Mucosa of stomach (tissue), 1 donor: Measurements from ENCODE around the gene CRTC1.

Experiments
- H3K27me3 ChIP-seq: one replicate; pipeline ENCODE4 v1.7.0; 2013; ENCODE audit warnings: mild to moderate bottlenecking, low read length; ENCODE audit not compliant: control insufficient read depth, insufficient read depth
- H3K36me3 ChIP-seq: one replicate; pipeline ENCODE4 v1.7.0; 2013; ENCODE audit warnings: low read length; ENCODE audit not compliant: control insufficient read depth, insufficient read depth
- H3K4me1 ChIP-seq: one replicate; pipeline ENCODE4 v1.7.0; 2013; ENCODE audit warnings: mild to moderate bottlenecking, low read length; ENCODE audit not compliant: control insufficient read depth, insufficient read depth
- H3K4me3 ChIP-seq: one replicate; pipeline ENCODE4 v1.7.0; 2013; ENCODE audit warnings: low read length
- H3K9ac ChIP-seq: one replicate; pipeline ENCODE4 v1.7.0; 2013; ENCODE audit warnings: mild to moderate bottlenecking, low read length, moderate library complexity
- H3K9me3 ChIP-seq: one replicate; pipeline ENCODE4 v1.7.0; 2013; ENCODE audit warnings: mild to moderate bottlenecking, low read length, moderate library complexity; ENCODE audit not compliant: control insufficient read depth
- donor health status: Pancreatic carcinoma.

The CRTC1 gene

GRCh38 chr19:18794692-18795091 lies 111.2 kb downstream of the CRTC1 start:
- Histone ChIP-seq H3K9me3 (no peaks in the 10 kb centered on the region), H3K4me1 (peaks cover 26% of the 10 kb centered on the region), H3K36me3 (no peaks in the 10 kb centered on the region), H3K9ac (no peak overlapping the region), H3K27me3 (peaks cover 47% of the 10 kb centered on the region), H3K4me3 (no peak overlapping the region)

GRCh38 chr19:18795540-18795939 lies 112.1 kb downstream of the CRTC1 start:
- peaks cover 26% of the 10 kb centered on the region for H3K4me1 ChIP-seq
- no peaks in the 10 kb centered on the region for H3K36me3 ChIP-seq
- H3K9me3 ChIP-seq = no peaks in the 10 kb centered on the region
- H3K27me3 ChIP-seq = peaks cover 39% of the 10 kb centered on the region
- no peak overlapping the region for H3K9ac ChIP-seq
- H3K4me3 ChIP-seq = no peak overlapping the region

DNA sequence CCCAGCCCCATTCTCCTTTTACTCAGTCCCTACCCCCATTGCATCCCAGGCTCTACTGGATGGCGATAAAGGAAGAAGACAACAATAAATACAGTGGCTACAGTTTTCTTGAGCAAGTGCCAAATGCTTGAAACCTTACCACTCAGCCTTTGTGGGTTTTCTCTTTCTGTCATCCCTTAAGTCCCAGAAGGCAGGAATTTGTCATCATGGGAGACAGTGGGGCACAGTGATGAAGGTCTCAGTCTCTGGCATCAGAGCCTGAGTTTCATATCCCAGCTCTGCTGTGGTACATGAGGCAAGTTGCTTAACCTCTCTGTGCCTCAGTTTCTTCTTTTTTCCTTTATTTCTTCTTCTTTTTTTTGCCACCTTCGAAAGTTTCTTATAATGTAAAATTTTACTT lies 112.8 kb downstream of the CRTC1 start:
- Histone ChIP-seq H3K4me3 (no peak overlapping the region), H3K4me1 (peaks cover 20% of the 10 kb centered on the region), H3K27me3 (peaks cover 32% of the 10 kb centered on the region)

DNA sequence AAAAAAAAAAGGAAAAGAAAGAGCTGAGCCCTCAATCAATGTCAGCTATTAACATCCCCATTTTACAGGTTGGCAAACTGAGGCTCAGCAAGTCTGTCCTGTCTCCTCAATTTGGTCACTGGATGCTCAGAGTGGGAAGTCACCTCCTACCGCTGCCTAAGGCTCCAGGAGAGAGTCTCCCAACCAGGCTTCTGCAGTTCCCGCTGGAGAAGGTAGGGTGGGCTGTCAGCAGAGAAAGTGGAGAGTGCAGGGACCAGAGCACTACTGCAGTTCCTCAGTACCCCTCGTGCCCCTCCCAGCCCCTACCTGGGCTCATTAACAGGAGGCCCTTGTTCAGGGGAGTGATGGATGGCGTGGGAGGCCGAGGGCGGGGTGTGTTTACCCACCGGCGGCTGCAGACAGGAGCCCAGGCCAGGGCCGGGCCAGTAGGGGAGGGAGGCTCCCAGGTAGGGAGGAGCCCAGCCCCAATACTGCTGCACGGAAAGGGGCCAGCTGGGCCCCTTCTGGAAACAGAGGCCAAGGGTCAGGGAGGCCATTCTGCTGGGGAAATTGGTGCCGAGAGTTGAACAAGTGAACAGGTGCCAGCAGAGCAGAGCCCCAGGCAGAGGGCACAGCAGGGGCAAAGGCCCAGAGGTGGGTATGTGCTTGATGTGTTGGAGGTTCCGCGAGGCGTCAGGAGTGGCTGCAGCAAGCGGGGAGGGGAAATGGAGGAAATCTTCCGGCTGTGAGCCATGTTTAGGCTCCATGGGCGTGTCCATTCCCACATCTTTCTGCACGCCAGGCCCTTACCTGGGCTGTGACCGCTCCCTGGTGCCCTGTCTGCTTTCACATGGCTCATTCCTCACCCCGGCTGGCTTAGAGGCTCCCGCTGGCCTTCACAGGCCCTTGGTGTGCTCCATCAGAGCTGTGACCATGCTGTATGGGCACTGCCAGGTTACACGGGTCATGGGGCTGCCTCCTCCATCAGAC lies 115.2 kb downstream of the CRTC1 start:
- H3K9ac ChIP-seq = no peak overlapping the region
- H3K36me3 ChIP-seq = no peaks in the 10 kb centered on the region
- H3K9me3 ChIP-seq = no peaks in the 10 kb centered on the region
- no peak overlapping the region for H3K4me3 ChIP-seq
- peaks cover 20% of the 10 kb centered on the region for H3K4me1 ChIP-seq
- H3K27me3 ChIP-seq = peaks cover 12% of the 10 kb centered on the region

More for the DNA sequence above, 112.8 kb downstream of the CRTC1 start:
- Histone ChIP-seq H3K9me3 (no peaks in the 10 kb centered on the region), H3K36me3 (no peaks in the 10 kb centered on the region), H3K9ac (no peak overlapping the region)

- Histone ChIP-seq H3K9ac (no peak overlapping the region), H3K4me1 (peaks cover 20% of the 10 kb centered on the region), H3K27me3 (peaks cover 15% of the 10 kb centered on the region)
Observed at GRCh38 chr19:18799389-18799970, 116.0 kb downstream of the CRTC1 start.

DNA sequence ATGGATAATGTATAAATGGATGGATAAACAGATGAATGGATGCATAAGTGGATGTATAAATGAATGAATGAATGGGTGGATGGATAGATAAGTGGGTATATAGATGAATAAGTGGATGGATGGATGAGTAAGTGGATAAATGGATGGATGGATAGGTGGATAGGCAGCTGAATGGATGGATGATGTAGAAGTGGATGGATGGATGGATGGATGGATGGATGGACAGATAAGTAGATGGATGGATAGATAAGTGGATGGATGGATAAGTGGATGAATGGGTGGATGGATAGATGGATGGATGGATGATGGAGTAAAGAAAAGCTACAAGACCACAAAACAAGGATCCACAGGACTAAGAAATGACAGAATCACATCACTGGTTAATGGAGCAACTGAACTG lies 116.6 kb downstream of the CRTC1 start:
- no peak overlapping the region for H3K9ac ChIP-seq

More at GRCh38 chr19:18799389-18799970, 116.0 kb downstream of the CRTC1 start:
- H3K9me3 ChIP-seq = no peaks in the 10 kb centered on the region
- no peak overlapping the region for H3K4me3 ChIP-seq
- no peaks in the 10 kb centered on the region for H3K36me3 ChIP-seq

DNA sequence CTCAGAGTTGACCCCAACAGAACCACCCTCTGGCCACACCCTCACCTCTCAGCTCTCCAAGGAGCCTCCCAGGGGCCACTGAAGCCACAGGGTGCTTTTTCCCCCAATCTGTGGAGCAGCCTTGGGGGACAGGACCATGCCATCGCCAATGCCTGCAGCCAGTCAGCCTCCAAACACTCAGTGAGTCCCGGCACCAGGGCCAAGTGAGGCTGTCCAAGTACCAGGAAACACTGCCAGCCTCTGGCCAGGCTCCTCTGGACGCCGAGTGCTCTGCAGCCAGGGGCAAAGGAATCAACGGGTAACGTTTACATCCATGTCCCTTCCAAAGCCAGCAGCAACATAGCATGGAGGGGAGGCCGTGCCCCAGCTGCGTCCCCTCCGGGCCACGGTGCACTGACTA lies 117.2 kb downstream of the CRTC1 start:
- no peaks in the 10 kb centered on the region for H3K36me3 ChIP-seq
- H3K4me3 ChIP-seq = no peak overlapping the region
- no peak overlapping the region for H3K9ac ChIP-seq
- peaks cover 20% of the 10 kb centered on the region for H3K4me1 ChIP-seq
- no peaks in the 10 kb centered on the region for H3K9me3 ChIP-seq
- peaks cover 11% of the 10 kb centered on the region for H3K27me3 ChIP-seq

More for the DNA sequence above, 116.6 kb downstream of the CRTC1 start:
- Histone ChIP-seq H3K4me1 (peaks cover 20% of the 10 kb centered on the region), H3K36me3 (no peaks in the 10 kb centered on the region), H3K9me3 (no peaks in the 10 kb centered on the region), H3K4me3 (no peak overlapping the region), H3K27me3 (peaks cover 15% of the 10 kb centered on the region)

- Histone ChIP-seq H3K4me3 (no peak overlapping the region), H3K36me3 (no peaks in the 10 kb centered on the region), H3K9ac (no peak overlapping the region), H3K27me3 (peaks cover 4% of the 10 kb centered on the region), H3K4me1 (peaks cover 17% of the 10 kb centered on the region), H3K9me3 (no peaks in the 10 kb centered on the region)
Observed at GRCh38 chr19:18802354-18802753, 118.9 kb downstream of the CRTC1 start.

DNA sequence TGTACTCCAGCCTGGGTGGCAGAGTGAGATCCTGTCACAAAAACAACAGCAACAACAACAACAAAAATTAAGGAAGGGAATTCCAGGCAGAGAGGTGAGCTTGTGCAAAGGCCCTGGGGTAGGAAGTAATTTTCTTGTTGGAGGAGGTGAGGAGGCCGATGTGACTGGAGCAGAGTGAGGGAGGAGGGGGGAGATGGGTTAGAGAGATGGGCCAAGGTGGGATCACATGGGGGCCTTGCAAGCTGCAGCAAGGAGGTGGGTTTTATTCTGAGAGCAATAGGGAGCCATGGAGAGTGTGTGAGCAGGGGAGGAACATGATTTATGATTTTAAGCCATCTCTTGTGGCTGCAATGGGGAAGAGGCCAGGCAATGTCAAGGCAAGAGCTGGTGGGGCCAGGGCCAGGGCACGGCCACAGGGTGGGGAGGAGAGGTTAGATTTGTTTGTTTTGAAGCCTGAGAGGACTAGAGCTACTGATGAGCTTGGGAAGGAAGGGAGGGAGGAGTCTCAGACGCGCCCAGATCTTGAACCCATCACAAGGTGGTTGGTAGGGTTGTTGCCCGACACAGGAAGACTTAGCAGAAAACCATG lies 120.2 kb downstream of the CRTC1 start:
- Histone ChIP-seq H3K36me3 (no peaks in the 10 kb centered on the region), H3K4me3 (no peak overlapping the region), H3K27me3 (peaks cover 4% of the 10 kb centered on the region), H3K9me3 (no peaks in the 10 kb centered on the region), H3K4me1 (peaks cover 9% of the 10 kb centered on the region), H3K9ac (no peak overlapping the region)

DNA sequence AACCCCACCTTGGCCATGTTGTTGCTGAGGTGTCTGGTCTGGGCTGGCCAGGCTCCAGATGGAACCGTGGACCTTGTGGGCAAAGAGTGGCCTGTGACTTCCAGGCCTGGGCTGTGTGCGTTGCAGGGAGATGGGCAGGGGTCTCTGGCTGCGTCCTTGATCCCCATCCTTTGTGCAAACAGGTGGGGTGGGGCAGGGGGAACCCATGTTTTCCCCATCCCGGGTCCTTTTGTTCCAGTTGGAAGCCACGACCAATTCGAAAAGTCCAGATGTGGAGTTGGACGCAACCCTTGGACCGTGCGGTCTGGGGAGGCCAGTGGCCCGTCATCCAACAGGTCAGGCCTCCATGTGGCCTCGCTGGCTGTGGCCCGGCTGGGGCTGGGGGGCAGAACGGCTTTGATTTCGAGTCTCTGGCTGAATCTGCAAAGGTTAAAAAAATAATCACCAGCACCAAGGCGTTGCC lies 120.7 kb downstream of the CRTC1 start:
- Histone ChIP-seq H3K9me3 (no peaks in the 10 kb centered on the region), H3K9ac (no peak overlapping the region), H3K36me3 (no peaks in the 10 kb centered on the region), H3K4me1 (peaks cover 4% of the 10 kb centered on the region), H3K4me3 (no peak overlapping the region), H3K27me3 (peaks cover 4% of the 10 kb centered on the region)

- Histone ChIP-seq H3K9ac (no peak overlapping the region), H3K4me3 (no peak overlapping the region), H3K4me1 (no peaks in the 10 kb centered on the region), H3K36me3 (no peaks in the 10 kb centered on the region), H3K27me3 (peaks cover 4% of the 10 kb centered on the region), H3K9me3 (no peaks in the 10 kb centered on the region)
Observed at GRCh38 chr19:18804643-18805042, 121.2 kb downstream of the CRTC1 start.

GRCh38 chr19:18807861-18808331 lies 124.4 kb downstream of the CRTC1 start:
- H3K36me3 ChIP-seq = no peaks in the 10 kb centered on the region
- no peaks in the 10 kb centered on the region for H3K4me1 ChIP-seq
- H3K27me3 ChIP-seq = peaks cover 4% of the 10 kb centered on the region
- no peak overlapping the region for H3K9ac ChIP-seq
- no peak overlapping the region for H3K4me3 ChIP-seq
- H3K9me3 ChIP-seq = no peaks in the 10 kb centered on the region
